Psoas muscle (tissue), 8 donors: ENCODE results near the gene EIPR1. TPM values are rescaled to one million over a fixed set of nuclear protein-coding genes. Genes with fewer than 3 reads are reported as not detected.

ENCODE experiments used
- ATAC-seq, 4 donors: fragments of 200-7000 bp; cut with Tn5 transposase; one replicate each; pipeline ENCODE4 v1.9.1; 2020; ENCODE audit warnings: moderate library complexity in 3 of 4, mild to moderate bottlenecking in 2 of 4
- DNase-seq, 2 donors: peaks; one replicate each; pipeline ENCODE4 v3.0.0-alpha.2; 2020
- H3K27ac ChIP-seq: fragments of 200-600 bp; one replicate; pipeline ENCODE4 v1.8.0; 2022
- H3K27me3 ChIP-seq, 3 donors: fragments of 200-600 bp in 1 of 3; one replicate each; pipeline versions ENCODE4 v1.6.1 to v1.8.0; 2013 to 2022; ENCODE audit warnings: low read length in 2 of 3, mild to moderate bottlenecking in 2 of 3, moderate library complexity in 1 of 3; ENCODE audit not compliant: insufficient read depth in 3 of 3
- H3K36me3 ChIP-seq, 2 donors: fragments of 200-600 bp in 1 of 2; one replicate each; pipeline versions ENCODE4 v1.6.1 to v1.8.0; 2013 to 2022; ENCODE audit warnings: low read depth in 1 of 2, mild to moderate bottlenecking in 1 of 2, moderate library complexity in 1 of 2; ENCODE audit not compliant: insufficient read depth in 1 of 2
- H3K4me1 ChIP-seq: fragments of 200-600 bp; one replicate; pipeline ENCODE4 v1.8.0; 2022
- H3K4me3 ChIP-seq: fragments of 200-600 bp; one replicate; pipeline ENCODE4 v1.8.0; 2022; ENCODE audit warnings: mild to moderate bottlenecking
- H3K9me3 ChIP-seq: fragments of 200-600 bp; one replicate; pipeline ENCODE4 v1.8.0; 2022
- WGBS, 3 donors: extraction: QIAGEN DNeasy Blood & Tissue Kit; methylation state at CpG; one replicate each; pipeline versions ENCODE4 v1.1.6 to v1.1.7; 2013; 5-methylcytosine and 5-hydroxymethylcytosine counted together
- intact Hi-C, 2 donors: fragments of 100-400 bp; cut with DNase I; formaldehyde crosslinking; loops; one replicate each; pipeline versions ENCODE4 v1.11.0 to v1.14.2; 2022
- polyA plus RNA-seq, 3 donors: library from polyadenylated mRNA; stranded (reverse); fragments of 200-250 nt; gene quantifications; one replicate each; pipeline ENCODE4 v1.2.3, GENCODE V29; 2013
- total RNA-seq, 4 donors: library from RNA; stranded (reverse); fragmentation: NEBNext Ultra II Directional in 2 of 4; extraction: Animal tissue kit (Norgen Biotek cat#: 25700) in 2 of 4; gene quantifications; one replicate each; pipeline versions ENCODE4 v1.2.1 to v1.2.4, GENCODE V29; 2021 to 2023
- TF ChIP-seq, protein P1 (sequence below): fragments of 200-600 bp; IDR thresholded peaks from one replicate; pipeline ENCODE4 v1.8.0; 2022; ENCODE audit warnings: antibody characterized with exemption
- donor health status: healthy with polysubstance abuse.
- donor health status: DM: no; HTN: no; CAD: no; lungs with moderate emphysema.
- donor health status: Bipolar disorder and iron deficiency.
- donor health status: healthy.
- donor health status: DM: yes; HTN: yes; CAD: no.
- donor health status: DM: no; HTN: no; CAD: no.
- donor health status: DM: no; HTN: no; CAD: no.
- donor health status: DM: yes; HTN: yes; CAD: no.

Gene EIPR1
- total and polyA plus RNA-seq, 7 donors = 9.7 to 42.1 (median 12.5) TPM

DNA sequence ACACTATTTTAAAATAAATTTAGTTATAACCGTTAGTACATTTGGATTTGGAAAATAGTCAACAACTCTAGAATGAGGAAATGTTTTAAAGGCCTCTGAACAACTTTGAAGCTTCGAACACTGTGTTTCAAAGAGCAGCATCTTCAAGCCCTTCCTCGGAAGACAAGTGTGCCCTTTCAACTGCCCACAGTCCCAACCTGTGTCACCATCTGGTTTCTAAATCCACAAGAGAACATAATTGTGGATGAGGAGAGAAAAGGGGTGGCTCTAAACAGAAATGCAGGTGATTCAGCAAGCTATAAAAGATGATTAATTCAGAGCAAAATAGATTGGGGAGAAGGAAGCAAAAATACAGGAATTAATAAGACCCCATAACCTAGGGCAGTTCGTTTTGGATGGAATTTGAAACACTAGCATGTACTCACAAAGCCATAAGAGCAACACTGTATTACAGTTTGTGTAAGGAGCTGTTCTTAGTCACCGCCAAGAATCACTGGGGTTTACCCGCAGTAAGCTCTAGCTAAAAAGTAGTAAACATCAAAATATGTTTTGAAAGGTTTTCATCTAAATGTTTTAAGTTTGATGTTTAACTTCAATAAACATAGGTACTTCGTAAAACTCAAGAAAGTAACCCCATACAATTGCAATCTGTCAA lies 160.7 kb downstream of the EIPR1 start:
- H3K4me1 ChIP-seq = no peaks in the 10 kb centered on the region
- H3K27ac ChIP-seq = no peak overlapping the region
- no peaks in the 10 kb centered on the region for H3K9me3 ChIP-seq
- intact Hi-C loops = no loop called here
- 89 to 93% (median 92%) methylated on average over 7 of the region's 7 CpGs for WGBS, 3 donors
- no peaks in the 10 kb centered on the region for H3K36me3 ChIP-seq
- TF ChIP-seq, protein P1, sequence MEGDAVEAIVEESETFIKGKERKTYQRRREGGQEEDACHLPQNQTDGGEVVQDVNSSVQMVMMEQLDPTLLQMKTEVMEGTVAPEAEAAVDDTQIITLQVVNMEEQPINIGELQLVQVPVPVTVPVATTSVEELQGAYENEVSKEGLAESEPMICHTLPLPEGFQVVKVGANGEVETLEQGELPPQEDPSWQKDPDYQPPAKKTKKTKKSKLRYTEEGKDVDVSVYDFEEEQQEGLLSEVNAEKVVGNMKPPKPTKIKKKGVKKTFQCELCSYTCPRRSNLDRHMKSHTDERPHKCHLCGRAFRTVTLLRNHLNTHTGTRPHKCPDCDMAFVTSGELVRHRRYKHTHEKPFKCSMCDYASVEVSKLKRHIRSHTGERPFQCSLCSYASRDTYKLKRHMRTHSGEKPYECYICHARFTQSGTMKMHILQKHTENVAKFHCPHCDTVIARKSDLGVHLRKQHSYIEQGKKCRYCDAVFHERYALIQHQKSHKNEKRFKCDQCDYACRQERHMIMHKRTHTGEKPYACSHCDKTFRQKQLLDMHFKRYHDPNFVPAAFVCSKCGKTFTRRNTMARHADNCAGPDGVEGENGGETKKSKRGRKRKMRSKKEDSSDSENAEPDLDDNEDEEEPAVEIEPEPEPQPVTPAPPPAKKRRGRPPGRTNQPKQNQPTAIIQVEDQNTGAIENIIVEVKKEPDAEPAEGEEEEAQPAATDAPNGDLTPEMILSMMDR = no peak
- no peak for DNase-seq
- no peak for ATAC-seq
- H3K4me3 ChIP-seq = no peak overlapping the region
- H3K27me3 ChIP-seq = no peaks in the 10 kb centered on the region

DNA sequence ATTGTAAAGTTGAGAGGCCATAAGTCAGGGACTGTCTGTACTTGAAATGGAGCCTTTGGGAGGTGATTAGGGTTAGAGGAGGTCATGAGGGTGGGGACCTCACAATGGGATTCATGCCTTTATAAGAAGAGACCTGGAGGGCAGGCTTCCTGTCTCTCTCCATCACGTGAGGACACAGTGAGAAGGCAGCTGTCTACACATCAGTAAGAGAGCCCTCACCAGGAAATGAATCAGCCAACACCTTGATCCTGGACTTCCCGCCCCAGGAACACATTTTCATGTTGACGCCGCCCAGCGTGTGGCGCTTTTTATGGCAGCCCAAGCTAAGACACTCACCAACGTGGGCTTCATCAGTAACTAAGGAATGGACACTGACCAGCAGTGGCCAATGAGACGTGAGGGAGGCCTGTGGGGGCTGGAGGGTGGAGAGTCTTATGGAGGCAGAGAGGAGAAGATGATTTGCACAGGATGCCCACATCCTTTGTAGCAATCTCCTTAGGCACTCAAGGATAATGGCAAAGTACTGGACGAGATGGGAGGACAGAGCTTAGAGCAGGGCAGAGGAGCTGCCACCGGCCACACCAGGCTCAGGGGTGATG lies 162.7 kb downstream of the EIPR1 start:
- Histone ChIP-seq H3K9me3 (no peaks in the 10 kb centered on the region), H3K27me3 (no peaks in the 10 kb centered on the region), H3K4me1 (no peaks in the 10 kb centered on the region), H3K36me3 (no peaks in the 10 kb centered on the region), H3K27ac (no peak overlapping the region), H3K4me3 (no peak overlapping the region)
- intact Hi-C loops = no loop called here
- no peak for DNase-seq
- 77 to 82% (median 81%) methylated on average over 10 of the region's 10 CpGs for WGBS, 3 donors
- no peak for ATAC-seq
- TF ChIP-seq, protein P1 = no peak

DNA sequence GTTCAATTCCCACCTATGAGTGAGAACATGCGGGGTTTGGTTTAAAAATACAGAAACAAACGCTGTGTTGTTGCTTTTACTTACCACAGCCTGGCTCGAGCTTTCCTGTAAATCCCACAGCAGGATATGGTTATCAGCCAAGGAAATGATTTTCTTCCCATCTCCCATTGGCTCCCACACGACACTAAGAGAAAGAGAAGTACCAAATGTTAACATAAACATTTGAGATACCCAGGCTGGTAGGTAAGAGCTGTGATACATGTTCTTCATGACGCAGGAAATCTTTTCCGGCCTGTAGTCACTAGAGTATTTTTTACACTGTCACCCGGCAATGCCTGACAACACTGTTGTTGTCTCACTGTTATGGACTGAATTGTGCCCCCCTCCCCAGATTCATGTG lies 163.6 kb downstream of the EIPR1 start:
- Histone ChIP-seq H3K36me3 (no peaks in the 10 kb centered on the region), H3K9me3 (no peaks in the 10 kb centered on the region), H3K27me3 (no peaks in the 10 kb centered on the region), H3K4me3 (no peak overlapping the region), H3K27ac (no peak overlapping the region), H3K4me1 (no peaks in the 10 kb centered on the region)
- 80 to 83% (median 82%) methylated on average over 7 of the region's 7 CpGs for WGBS, 3 donors
- intact Hi-C loops = no loop called here
- DNase-seq = no peak
- no peak for ATAC-seq
- TF ChIP-seq, protein P1 = no peak

DNA sequence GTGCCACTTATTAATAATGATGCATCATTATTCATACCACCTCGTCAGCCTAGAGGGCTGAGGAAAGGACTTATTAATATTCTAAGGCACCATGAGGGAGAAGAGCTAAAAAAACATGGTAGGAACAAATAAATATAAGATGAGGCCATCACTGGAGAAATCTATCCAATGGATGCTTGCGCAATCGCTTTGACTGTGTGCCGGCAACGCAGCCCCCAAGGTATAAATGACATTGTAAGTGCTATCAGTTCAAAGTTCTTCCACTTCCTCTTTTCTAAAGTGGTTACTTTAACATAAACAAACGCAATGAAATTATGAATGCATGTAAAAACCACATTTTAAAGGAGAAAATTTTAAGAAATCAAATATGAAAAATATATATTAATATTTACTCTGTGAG lies 164.6 kb downstream of the EIPR1 start:
- TF ChIP-seq, protein P1 = no peak
- Histone ChIP-seq H3K27me3 (no peaks in the 10 kb centered on the region), H3K4me3 (no peak overlapping the region), H3K4me1 (no peaks in the 10 kb centered on the region), H3K36me3 (no peaks in the 10 kb centered on the region), H3K27ac (no peak overlapping the region), H3K9me3 (no peaks in the 10 kb centered on the region)
- WGBS, 3 donors = 97 to 98% (median 97%) methylated on average over 6 of the region's 6 CpGs
- DNase-seq = no peak
- intact Hi-C loops = no loop called here
- no peak for ATAC-seq

DNA sequence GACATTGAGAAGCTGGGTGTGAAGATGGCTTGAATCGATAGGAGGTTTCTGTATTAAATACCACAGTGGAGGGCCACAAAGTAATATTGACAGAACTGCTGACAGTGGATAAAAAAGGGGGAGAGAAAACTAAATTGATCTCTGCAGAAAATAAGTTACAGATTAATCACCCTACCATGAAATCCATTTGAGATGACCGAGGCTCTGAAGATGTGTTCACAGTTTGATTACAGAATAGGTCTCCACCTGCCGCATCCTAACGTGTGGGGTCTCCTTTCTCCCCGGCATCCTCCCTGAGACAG lies 165.6 kb downstream of the EIPR1 start:
- H3K4me1 ChIP-seq = no peaks in the 10 kb centered on the region
- intact Hi-C loops = no loop called here
- no peak overlapping the region for H3K4me3 ChIP-seq
- no peaks in the 10 kb centered on the region for H3K27me3 ChIP-seq
- no peaks in the 10 kb centered on the region for H3K36me3 ChIP-seq
- no peak overlapping the region for H3K27ac ChIP-seq
- 95 to 98% (median 95%) methylated on average over 5 of the region's 5 CpGs for WGBS, 3 donors
- H3K9me3 ChIP-seq = no peaks in the 10 kb centered on the region
- ATAC-seq (no peak), DNase-seq (no peak)
- TF ChIP-seq, protein P1 = no peak
